Cardiac muscle cell (in vitro differentiated cells and primary cell): Measurements from ENCODE around the gene PSME3. TPM values are rescaled to one million over a fixed set of nuclear protein-coding genes. Genes with fewer than 3 reads are reported as not detected.

Experiments used
- DNase-seq, 2 donors: peaks; one replicate each; pipeline versions ENCODE4 v3.0.0 to v3.0.0-alpha.2; 2010 to 2017; ENCODE audit warnings: low read depth in 1 of 2, low spot score in 1 of 2
- H3K27ac ChIP-seq: fragments of 200-600 bp; sonication (generic); 2 replicates; pipeline ENCODE4 v1.5.1; 2016
- H3K27me3 ChIP-seq: fragments of 200-600 bp; sonication (generic); 2 replicates; pipeline ENCODE4 v1.6.0; 2016; ENCODE audit warnings: control low read depth
- H3K36me3 ChIP-seq: fragments of 200-600 bp; sonication (generic); 2 replicates; pipeline ENCODE4 v1.5.1; 2016; ENCODE audit warnings: control low read depth
- H3K4me1 ChIP-seq: fragments of 200-600 bp; sonication (generic); 2 replicates; pipeline ENCODE4 v1.8.1; 2017; ENCODE audit warnings: low read depth, mild to moderate bottlenecking, mixed run types
- H3K4me3 ChIP-seq: fragments of 200-600 bp; sonication (generic); 2 replicates; pipeline ENCODE4 v1.5.1; 2016; ENCODE audit warnings: mild to moderate bottlenecking
- H3K9me3 ChIP-seq: fragments of 200-600 bp; sonication (generic); 2 replicates; pipeline ENCODE4 v1.5.1; 2017; ENCODE audit warnings: low read depth, mild to moderate bottlenecking, control low read depth
- CTCF ChIP-seq: IDR thresholded peaks from 2 replicates; pipeline ENCODE4 v1.5.1; 2012; ENCODE audit warnings: low read depth, mild to moderate bottlenecking, low read length
- polyA plus RNA-seq: library from polyadenylated mRNA; unstranded; fragments of >200 nt; fragmentation: Nextera tagmentation; extraction: Ambion mirVana; gene quantifications from 2 replicates; pipeline ENCODE4 v1.2.1, GENCODE V29; 2016
- total RNA-seq: library from RNA; depleted of rRNA; stranded (reverse); fragments of >200 nt; gene quantifications from 2 replicates; pipeline ENCODE4 v1.2.3, GENCODE V29; 2016

PSME3 gene
- total and polyA plus RNA-seq, 2 experiments from 2014 or later = 59.4 to 104 TPM

- Histone ChIP-seq H3K4me3 (no peak within 1 kb of the TSS), H3K36me3 (peaks cover 21% of the 10 kb centered on the region), H3K9me3 (no peaks in the 10 kb centered on the region), H3K4me1 (no peaks in the 10 kb centered on the region), H3K27ac (no peak within 1 kb of the TSS), H3K27me3 (no peaks in the 10 kb centered on the region)
- DNase-seq = peak in 1 of 2 donors; percentile 54
- TF ChIP-seq CTCF = no peak
Observed at GRCh38 chr17:42844271-42844670, 11.1 kb downstream of the PSME3 start, which contains the start of gene AOC2. Gene AOC2, plus strand, starts transcription at chr17:42844580. Its CDS starts 47 bp downstream, at chr17:42844627.

GRCh38 chr17:42844761-42845555, 11.8 kb downstream of the PSME3 start:
- no peak overlapping the region for H3K27ac ChIP-seq
- H3K36me3 ChIP-seq = peaks cover 16% of the 10 kb centered on the region

GRCh38 chr17:42845556-42845917, 12.3 kb downstream of the PSME3 start:
- DNase-seq = no peak
- H3K9me3 ChIP-seq = no peaks in the 10 kb centered on the region
- no peak for TF ChIP-seq CTCF
- H3K27ac ChIP-seq = no peak overlapping the region
- peaks cover 14% of the 10 kb centered on the region for H3K36me3 ChIP-seq
- peaks cover 2% of the 10 kb centered on the region for H3K4me1 ChIP-seq
- no peaks in the 10 kb centered on the region for H3K27me3 ChIP-seq
- H3K4me3 ChIP-seq = no peak overlapping the region

More at GRCh38 chr17:42844761-42845555, 11.8 kb downstream of the PSME3 start:
- Histone ChIP-seq H3K27me3 (no peaks in the 10 kb centered on the region), H3K4me3 (no peak overlapping the region), H3K9me3 (no peaks in the 10 kb centered on the region), H3K4me1 (no peaks in the 10 kb centered on the region)
- TF ChIP-seq CTCF = no peak
- DNase-seq = no peak

GRCh38 chr17:42845918-42846593, 12.9 kb downstream of the PSME3 start:
- peaks cover 6% of the 10 kb centered on the region for H3K4me1 ChIP-seq
- DNase-seq = no peak
- no peak for TF ChIP-seq CTCF
- no peaks in the 10 kb centered on the region for H3K9me3 ChIP-seq
- no peaks in the 10 kb centered on the region for H3K27me3 ChIP-seq
- peaks cover 12% of the 10 kb centered on the region for H3K36me3 ChIP-seq
- H3K4me3 ChIP-seq = no peak overlapping the region
- H3K27ac ChIP-seq = peak overlapping the region; percentile 35

GRCh38 chr17:42846594-42847280, 13.5 kb downstream of the PSME3 start:
- Histone ChIP-seq H3K27ac (peak overlapping the region; percentile 35), H3K27me3 (no peaks in the 10 kb centered on the region)

More at GRCh38 chr17:42846594-42847280, 13.5 kb downstream of the PSME3 start:
- DNase-seq = peak in 1 of 2 donors; percentile 67
- Histone ChIP-seq H3K36me3 (peaks cover 9% of the 10 kb centered on the region), H3K4me3 (no peak overlapping the region), H3K9me3 (no peaks in the 10 kb centered on the region), H3K4me1 (peaks cover 6% of the 10 kb centered on the region)
- TF ChIP-seq CTCF = no peak
